Measurements from ENCODE around the gene C5orf47.

C5orf47 gene

GRCh38 chr5:173997331-173997730 is 8.4 kb downstream of the C5orf47 start:
- no peak overlapping the region for H3K9ac ChIP-seq
- no peak overlapping the region for H2AFZ ChIP-seq (ENCODE audit: low read depth)
- no peaks in the 10 kb centered on the region for H4K20me1 ChIP-seq (ENCODE audit: insufficient read depth)
- no peaks in the 10 kb centered on the region for H3K79me2 ChIP-seq (ENCODE audit: insufficient read depth, low read depth)
- TF ChIP-seq CTCF (conservative IDR thresholded peaks at IDR 0.05; ENCODE audit: low read depth, low read length), result no peak
- no peaks in the 10 kb centered on the region for H3K27me3 ChIP-seq (ENCODE audit: insufficient read depth, low read depth)
- H3K27ac ChIP-seq, result no peak overlapping the region
- H3K36me3 ChIP-seq (ENCODE audit: insufficient read depth), result no peaks in the 10 kb centered on the region
- no peak overlapping the region for H3K4me3 ChIP-seq (IDR thresholded peaks at IDR 0.05; ENCODE audit: insufficient read depth, low read depth, low read length)
- no peaks in the 10 kb centered on the region for H3K4me1 ChIP-seq (ENCODE audit: low read depth, poor library complexity, severe bottlenecking)
- no peak overlapping the region for H3K4me2 ChIP-seq

DNA sequence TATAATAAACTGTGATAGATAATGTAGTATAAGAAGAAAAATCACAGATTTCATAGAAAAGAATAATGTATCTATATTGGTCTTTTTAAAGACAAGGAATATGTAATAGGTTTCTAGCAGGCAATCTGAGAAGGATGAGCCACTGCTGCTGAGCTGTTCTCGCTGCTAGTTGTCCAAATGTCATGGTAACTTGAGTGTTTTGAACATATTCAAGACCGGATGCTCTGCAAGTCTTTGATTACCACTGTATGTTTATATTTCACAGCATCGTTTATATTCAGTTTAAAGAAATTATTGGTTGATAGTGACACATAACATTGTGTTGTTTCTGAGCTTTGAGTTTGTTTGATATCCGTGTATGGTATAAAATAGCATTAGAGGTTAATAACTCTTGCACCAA is 9.6 kb downstream of the C5orf47 start:
- Histone ChIP-seq H3K4me3 (IDR thresholded peaks at IDR 0.05; ENCODE audit: insufficient read depth, low read depth, low read length) (no peak overlapping the region), H3K4me2 (no peak overlapping the region), H3K27ac (no peak overlapping the region), H3K4me1 (ENCODE audit: low read depth, poor library complexity, severe bottlenecking) (no peaks in the 10 kb centered on the region), H4K20me1 (ENCODE audit: insufficient read depth) (no peaks in the 10 kb centered on the region), H3K79me2 (ENCODE audit: insufficient read depth, low read depth) (no peaks in the 10 kb centered on the region), H3K36me3 (ENCODE audit: insufficient read depth) (no peaks in the 10 kb centered on the region), H3K9ac (no peak overlapping the region), H3K27me3 (ENCODE audit: insufficient read depth, low read depth) (no peaks in the 10 kb centered on the region), H2AFZ (ENCODE audit: low read depth) (no peak overlapping the region)
- no peak for TF ChIP-seq CTCF (conservative IDR thresholded peaks at IDR 0.05; ENCODE audit: low read depth, low read length)

GRCh38 chr5:174000076-174000475 is 11.1 kb downstream of the C5orf47 start:
- H3K27ac ChIP-seq, result no peak overlapping the region
- no peaks in the 10 kb centered on the region for H4K20me1 ChIP-seq (ENCODE audit: insufficient read depth)
- TF ChIP-seq CTCF (conservative IDR thresholded peaks at IDR 0.05; ENCODE audit: low read depth, low read length), result no peak
- H3K36me3 ChIP-seq (ENCODE audit: insufficient read depth), result no peaks in the 10 kb centered on the region
- H3K4me3 ChIP-seq (IDR thresholded peaks at IDR 0.05; ENCODE audit: insufficient read depth, low read depth, low read length), result no peak overlapping the region
- no peak overlapping the region for H2AFZ ChIP-seq (ENCODE audit: low read depth)
- no peaks in the 10 kb centered on the region for H3K79me2 ChIP-seq (ENCODE audit: insufficient read depth, low read depth)
- H3K4me2 ChIP-seq, result no peak overlapping the region
- H3K9ac ChIP-seq, result no peak overlapping the region
- no peaks in the 10 kb centered on the region for H3K27me3 ChIP-seq (ENCODE audit: insufficient read depth, low read depth)
- no peaks in the 10 kb centered on the region for H3K4me1 ChIP-seq (ENCODE audit: low read depth, poor library complexity, severe bottlenecking)

DNA sequence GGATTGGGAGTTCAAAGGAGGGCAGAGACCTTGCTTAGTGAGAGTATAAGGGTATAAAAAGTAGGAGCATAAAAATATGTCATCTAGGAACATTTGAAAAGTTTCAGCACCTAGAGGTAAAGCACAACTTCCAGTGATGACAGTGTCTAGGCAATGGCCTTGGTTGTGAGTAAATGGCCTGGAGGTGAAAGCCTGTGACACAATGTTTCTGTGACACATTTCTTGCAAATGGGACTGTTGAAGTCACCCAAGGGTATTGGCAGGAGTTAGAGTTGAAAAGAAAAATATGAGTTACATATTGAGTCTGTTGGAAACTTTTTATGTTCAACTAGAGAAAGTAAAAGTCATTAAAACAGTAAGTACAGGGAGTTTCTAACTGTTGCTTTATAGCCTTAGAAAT is 14.8 kb downstream of the C5orf47 start:
- no peak overlapping the region for H2AFZ ChIP-seq (ENCODE audit: low read depth)
- H3K27ac ChIP-seq, result no peak overlapping the region
- no peak overlapping the region for H3K4me2 ChIP-seq
- no peaks in the 10 kb centered on the region for H3K36me3 ChIP-seq (ENCODE audit: insufficient read depth)
- no peak overlapping the region for H3K4me3 ChIP-seq (IDR thresholded peaks at IDR 0.05; ENCODE audit: insufficient read depth, low read depth, low read length)
- no peaks in the 10 kb centered on the region for H3K79me2 ChIP-seq (ENCODE audit: insufficient read depth, low read depth)
- no peaks in the 10 kb centered on the region for H3K27me3 ChIP-seq (ENCODE audit: insufficient read depth, low read depth)
- peaks cover under 1% of the 10 kb centered on the region for H3K4me1 ChIP-seq (ENCODE audit: low read depth, poor library complexity, severe bottlenecking)
- no peak for TF ChIP-seq CTCF (conservative IDR thresholded peaks at IDR 0.05; ENCODE audit: low read depth, low read length)
- no peak overlapping the region for H3K9ac ChIP-seq
- H4K20me1 ChIP-seq (ENCODE audit: insufficient read depth), result no peaks in the 10 kb centered on the region
